WI38 (cell line): ENCODE results near the gene SCGB1A1.

Experiments used
- H3K4me3 ChIP-seq: 2 replicates; pipeline ENCODE4 v1.5.1; 2011; ENCODE audit warnings: low read depth, mild to moderate bottlenecking, control low read depth, low read length
- TF ChIP-seq, protein P1 (sequence below): IDR thresholded peaks from 2 replicates; pipeline ENCODE4 v1.5.1; 2012; ENCODE audit warnings: low read depth, mild to moderate bottlenecking, control low read depth, low read length

The SCGB1A1 gene

DNA sequence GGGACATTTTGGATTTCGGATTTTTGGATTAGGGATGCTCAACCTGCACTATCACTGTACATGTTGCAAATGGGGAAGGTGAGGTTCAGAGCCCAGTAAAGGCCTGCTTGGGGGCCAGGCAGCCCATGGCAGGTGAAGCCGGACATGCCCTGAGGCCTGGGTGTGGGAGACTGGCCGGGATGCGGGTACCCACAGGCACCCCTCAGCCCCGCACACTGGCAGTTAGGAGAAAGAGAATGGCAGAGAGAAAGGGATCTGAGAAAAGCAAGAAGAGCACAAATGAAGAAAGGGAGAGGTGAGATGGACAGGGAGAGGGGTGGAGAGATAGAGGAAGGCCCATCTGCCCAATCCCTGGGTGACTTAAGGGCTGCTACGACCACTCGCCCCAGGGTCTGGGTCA lies 52.8 kb downstream of the SCGB1A1 start:
- H3K4me3 ChIP-seq = no peak overlapping the region
- TF ChIP-seq, protein P1, sequence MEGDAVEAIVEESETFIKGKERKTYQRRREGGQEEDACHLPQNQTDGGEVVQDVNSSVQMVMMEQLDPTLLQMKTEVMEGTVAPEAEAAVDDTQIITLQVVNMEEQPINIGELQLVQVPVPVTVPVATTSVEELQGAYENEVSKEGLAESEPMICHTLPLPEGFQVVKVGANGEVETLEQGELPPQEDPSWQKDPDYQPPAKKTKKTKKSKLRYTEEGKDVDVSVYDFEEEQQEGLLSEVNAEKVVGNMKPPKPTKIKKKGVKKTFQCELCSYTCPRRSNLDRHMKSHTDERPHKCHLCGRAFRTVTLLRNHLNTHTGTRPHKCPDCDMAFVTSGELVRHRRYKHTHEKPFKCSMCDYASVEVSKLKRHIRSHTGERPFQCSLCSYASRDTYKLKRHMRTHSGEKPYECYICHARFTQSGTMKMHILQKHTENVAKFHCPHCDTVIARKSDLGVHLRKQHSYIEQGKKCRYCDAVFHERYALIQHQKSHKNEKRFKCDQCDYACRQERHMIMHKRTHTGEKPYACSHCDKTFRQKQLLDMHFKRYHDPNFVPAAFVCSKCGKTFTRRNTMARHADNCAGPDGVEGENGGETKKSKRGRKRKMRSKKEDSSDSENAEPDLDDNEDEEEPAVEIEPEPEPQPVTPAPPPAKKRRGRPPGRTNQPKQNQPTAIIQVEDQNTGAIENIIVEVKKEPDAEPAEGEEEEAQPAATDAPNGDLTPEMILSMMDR = no peak

DNA sequence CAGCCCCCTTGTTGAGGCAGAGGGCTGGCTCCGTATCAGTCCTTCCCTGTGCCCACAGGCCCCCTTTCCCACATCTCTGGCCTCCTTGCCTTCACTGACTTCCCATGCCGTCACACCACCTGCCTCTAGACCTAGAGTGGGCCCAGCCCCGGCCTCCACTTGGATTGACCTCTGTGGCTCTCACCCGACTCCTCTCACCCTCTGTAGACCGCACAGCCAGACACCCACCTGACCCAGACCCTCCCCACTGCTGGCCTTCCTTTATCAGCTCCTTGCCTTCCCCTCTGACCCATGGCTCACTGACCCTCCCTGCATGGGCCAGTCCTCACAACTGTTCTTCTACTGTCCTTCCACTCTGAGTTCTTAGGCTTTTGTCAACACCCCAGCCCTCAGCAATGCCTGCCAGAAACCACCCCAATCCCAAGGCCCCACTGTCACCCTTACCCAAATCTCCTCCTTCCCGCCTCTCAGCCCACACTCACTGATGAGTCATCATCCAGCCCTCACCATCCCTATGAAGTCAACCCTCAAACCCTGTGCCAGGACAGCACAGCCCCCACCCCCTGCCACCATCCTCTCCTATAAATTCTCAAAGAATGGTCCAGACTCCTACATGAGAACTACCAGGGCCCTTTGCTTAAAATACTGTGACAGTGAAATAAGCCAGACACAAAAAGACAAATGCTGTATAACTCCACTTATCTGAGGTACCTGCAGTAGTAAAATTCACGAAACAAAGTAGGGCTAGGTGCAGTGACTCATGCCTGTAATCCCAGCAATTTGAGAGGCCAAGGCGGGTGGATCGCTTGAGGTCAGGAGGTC lies 53.4 kb downstream of the SCGB1A1 start:
- no peak overlapping the region for H3K4me3 ChIP-seq
- TF ChIP-seq, protein P1 = no peak
